ENCODE results near the gene GLTP.
A peak's percentile ranks its signal among the peaks of the same experiment; 100 is the strongest.

GLTP gene

GRCh38 chr12:109817627-109818231, 62.6 kb downstream of the GLTP start:
- no peak for DNase-seq

GRCh38 chr12:109816870-109817269, 63.5 kb downstream of the GLTP start:
- DNase-seq, result no peak

DNA sequence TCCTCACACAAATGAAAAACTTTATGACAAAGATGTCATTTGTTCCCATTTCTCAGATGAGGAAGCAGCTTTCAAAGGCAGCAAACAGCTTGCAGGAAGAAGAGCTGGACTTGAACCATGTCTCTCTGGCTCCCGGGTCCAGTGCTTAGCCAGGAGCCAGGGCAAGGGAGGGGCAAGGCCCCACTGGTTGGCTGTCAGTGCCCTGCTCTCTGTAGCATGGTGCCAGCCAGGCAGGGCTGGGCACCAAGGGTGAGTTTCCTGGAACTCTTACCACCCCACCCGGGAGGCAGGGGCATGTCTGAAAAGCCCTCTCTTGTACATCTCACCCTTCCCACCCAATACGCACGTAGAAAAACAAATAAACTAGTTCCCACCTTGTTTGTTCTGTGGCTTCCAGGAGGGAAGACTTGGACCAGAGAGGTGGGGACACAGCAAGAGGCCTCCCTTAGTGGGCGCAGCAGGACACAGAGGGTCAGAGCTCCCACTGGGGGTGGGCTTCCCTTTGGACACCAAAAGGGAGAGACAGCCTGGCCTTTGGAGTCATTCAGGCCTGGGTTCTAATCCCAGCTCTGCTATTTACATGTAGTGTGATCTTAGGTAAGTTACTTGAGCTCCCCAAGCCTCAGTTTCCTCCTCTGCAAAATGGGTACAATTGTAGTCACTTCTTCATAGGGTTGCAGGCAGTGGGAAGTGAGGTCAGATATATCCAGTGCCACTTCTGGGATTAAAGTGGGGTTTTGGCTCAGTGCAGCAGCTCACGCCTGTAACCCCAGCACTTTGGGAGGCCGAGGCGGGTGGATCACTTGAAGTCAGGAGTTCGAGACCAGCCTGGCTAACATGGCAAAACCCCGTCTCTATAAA, 64.4 kb downstream of the GLTP start:
- no peak for DNase-seq

DNA sequence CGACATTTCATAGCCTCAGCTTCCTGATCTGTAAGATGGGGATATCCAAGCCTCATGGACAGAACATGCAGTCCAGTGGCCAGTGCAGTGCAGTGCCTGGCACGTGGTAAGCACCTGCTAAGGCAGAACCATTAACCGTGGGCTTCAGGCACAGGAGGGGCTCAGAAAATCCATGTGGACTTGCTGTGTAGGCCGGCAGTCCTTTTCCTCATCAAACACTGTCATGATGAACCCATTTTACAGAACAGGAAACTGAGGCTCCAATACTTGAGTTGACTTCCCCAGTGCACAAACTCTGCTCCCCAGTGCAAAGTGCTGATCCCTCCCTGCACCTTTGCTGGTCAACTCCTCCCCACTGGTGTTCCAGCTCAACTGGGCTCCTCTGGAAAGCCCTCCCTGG, 65.1 kb downstream of the GLTP start:
- no peak for DNase-seq

DNA sequence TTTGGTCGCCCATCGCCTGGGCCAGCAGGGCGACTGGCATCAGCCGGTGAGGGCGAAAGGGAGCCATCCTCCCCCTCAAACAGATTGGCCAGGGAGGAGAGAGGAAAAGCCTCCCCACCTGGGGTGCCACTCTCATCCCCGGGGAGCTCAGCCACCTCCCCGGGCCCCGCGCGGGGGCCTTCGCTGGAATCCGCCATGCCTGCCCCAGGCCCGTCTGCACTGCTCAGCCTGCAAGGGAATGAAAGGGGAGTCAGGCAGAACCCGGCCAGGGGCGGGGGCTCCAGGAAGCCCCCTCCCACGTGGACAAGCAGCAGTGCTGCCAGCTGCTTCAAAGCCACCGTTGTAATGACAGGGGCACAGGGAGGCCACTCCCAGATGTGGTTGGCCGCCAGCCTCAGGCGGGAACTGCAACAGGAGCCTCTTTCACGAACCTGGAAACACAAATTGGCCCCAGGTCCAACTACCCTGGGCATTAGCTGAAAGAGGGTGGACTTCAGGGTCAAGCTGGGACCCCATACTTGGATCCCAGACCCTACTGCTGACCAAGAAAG, 65.7 kb downstream of the GLTP start:
- no peak for DNase-seq

DNA sequence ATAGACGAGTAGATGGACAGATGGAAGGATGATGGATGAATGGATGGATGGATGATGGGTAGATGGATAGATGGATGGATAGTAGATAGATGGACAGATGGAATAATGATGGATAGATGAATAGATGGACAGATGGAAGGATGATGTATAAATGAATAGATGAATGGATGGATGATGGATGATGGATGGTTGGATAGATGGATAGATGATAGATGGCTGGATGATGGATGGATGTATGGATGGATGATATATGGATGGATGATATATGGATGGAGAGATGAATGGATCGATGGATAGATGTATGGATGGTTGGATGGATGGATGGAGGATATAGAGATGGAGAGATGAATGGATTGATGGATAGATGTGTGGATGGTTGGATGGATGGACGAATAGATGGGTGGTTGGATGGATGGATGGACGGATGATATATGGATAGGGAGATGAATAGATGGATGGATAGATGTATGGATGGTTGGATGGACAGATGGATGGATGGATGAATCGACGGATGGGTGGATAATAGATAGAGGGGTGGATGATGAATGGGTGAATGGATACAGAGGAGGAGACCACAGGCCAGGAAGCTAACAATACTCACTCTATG, 66.4 kb downstream of the GLTP start:
- no peak for DNase-seq

- DNase-seq, result no peak
Observed at GRCh38 chr12:109811624-109811995, 68.7 kb downstream of the GLTP start.

GRCh38 chr12:109810954-109811623, 69.3 kb downstream of the GLTP start:
- DNase-seq, result no peak

- no peak for DNase-seq
Observed at GRCh38 chr12:109808876-109809646, 71.3 kb downstream of the GLTP start.

DNA sequence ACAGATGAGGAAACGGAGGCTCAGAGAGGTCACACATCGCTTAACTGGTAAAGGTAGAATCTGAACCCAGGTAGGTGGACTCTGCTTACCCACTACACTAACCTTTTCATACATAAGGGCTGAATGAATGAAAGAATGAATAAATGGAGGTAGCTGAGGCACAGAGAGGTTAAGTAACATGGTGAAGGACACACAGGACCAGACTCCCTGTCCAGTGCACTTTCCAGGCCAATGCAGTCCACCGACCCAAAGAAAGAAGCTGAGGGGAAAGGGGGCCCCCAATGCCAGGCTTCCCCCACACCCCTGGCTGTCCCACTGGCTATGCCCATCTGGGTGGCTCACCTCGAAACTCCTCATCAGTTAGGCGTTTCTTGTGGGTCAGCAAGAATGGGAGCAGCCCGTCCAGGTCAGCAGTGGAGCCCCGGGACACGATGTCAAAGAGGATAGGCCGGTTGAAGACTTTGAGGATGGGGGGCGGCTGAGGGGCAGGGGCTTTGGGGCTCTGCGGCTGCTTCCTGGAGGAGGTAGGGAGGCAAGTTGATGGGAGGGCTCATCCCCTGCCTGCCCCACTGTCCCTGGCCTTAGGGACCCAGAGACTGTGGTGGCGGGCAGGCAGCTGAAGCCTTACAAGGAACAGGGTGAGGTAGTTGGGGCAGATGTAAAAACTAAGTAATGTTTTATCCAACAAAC, 72.2 kb downstream of the GLTP start:
- DNase-seq, result no peak

DNA sequence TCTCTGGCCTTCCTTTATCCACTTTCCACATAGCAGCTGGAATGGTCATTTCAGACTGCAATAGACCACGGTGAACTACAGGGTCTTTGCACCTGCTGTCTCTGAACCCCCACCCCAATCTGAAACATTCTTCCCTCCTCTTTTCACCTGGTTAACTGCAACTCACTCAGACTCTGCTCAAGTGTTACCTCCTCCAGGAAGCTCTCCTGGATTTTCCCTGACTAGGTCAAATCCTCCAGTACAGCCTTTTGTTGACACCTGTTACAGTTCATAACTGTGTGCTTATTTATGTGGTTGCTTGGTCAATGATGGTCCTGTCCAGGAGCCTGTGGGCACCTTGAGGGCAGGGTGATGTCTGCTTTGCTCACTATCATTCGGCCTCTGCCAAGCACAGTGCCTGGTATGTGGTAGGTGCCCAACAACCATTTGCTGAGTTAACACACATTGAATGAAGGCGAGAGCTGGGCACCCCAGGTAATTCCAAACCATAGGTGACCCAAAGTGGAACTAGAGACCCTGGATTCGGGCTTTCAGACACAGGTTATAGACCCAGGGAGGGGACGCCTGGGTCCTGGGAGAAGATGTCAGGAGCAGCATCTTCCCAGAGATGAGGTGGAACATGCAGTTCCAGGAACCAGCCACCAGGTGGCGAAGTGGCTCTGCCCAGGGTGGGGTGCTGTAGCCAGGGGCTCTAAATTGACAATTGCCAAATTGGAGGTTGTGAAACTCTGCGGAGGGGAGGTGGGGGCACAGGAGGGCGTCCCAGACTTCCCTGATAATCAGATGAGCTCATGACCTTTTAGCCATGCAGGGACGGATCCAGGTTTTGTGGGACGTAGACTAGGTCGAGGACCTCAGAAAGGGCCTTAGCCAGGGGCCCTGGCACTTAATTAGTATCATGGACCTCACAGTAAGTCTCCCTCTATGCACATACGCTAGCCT, 75.2 kb downstream of the GLTP start:
- DNase-seq, result peak; percentile 17 to 31

- DNase-seq, result no peak
Observed at GRCh38 chr12:109803678-109804077, 76.7 kb downstream of the GLTP start.

DNA sequence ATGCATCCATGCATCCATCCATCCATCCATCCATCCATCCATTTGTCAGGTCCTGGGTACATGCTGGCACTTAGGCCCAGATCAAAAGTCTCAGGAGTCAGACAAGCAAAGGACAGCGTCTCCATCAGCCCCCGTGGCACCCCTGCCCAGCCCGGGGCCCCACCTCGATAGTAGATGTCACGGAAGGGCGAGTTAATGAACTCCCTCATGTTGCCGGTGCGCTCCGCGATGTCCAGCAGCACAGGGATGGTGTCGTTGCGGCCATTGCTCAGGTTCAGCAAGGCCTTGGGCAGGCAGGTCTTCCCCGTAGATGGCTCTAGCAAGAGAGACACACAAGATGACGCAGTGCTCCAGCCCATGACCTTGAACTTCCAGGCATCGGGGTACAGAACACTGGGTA, 77.5 kb downstream of the GLTP start:
- no peak for DNase-seq
